B cell (primary cell): ENCODE results near the gene CLEC2B. TPM values are rescaled to one million over a fixed set of nuclear protein-coding genes. Genes with fewer than 3 reads are reported as not detected.
A peak's percentile ranks its signal among the peaks of the same experiment; 100 is the strongest.

Experiments
- ATAC-seq: fragments of 200-7000 bp; cut with Tn5 transposase; one replicate; pipeline ENCODE4 v1.10.0; 2021; ENCODE audit warnings: low read depth, mild to moderate bottlenecking, moderate number of reproducible peaks, moderate library complexity
- CTCF ChIA-PET: fragments of 350-600 bp; sonication (Branson Sonifier 250); formaldehyde crosslinking; loops from one replicate; lab custom pipeline; 2021; ENCODE audit warnings: antibody characterized with exemption, inconsistent platforms; lab: Charles Lee
- POLR2A ChIA-PET: fragments of 350-600 bp; sonication (Branson Sonifier 250); formaldehyde crosslinking; loops from one replicate; lab custom pipeline; 2021; ENCODE audit warnings: antibody characterized with exemption; lab: Charles Lee
- DNase-seq: peaks from one replicate; pipeline ENCODE4 v3.0.0; 2013
- H2AFZ ChIP-seq: 2 replicates; pipeline ENCODE4 v1.6.1; 2012; ENCODE audit warnings: mild to moderate bottlenecking, low read depth, low read length; ENCODE audit not compliant: insufficient read depth, poor library complexity, severe bottlenecking
- H3K27ac ChIP-seq, 2 donors: 1 replicate in 1 of 2; 2 replicates in 1 of 2; pipeline ENCODE4 v1.5.1; 2012 to 2013; ENCODE audit warnings: low read length in 2 of 2, mild to moderate bottlenecking in 2 of 2, moderate library complexity in 1 of 2
- H3K27me3 ChIP-seq, 4 experiments: fragments of 200-600 bp in 1 of 4; sonication (generic) in 1 of 4; replicated peaks in 1 of 4; 1 replicate in 2 of 4; 2 replicates in 2 of 4; pipeline versions ENCODE4 v1.6.1 to v1.7.0; 2013 to 2016; ENCODE audit warnings: low read length in 3 of 4, mild to moderate bottlenecking in 2 of 4, mixed read lengths in 1 of 4, moderate library complexity in 1 of 4; ENCODE audit not compliant: insufficient read depth in 4 of 4, control insufficient read depth in 3 of 4; ENCODE audit errors: control extremely low read depth in 1 of 4
- H3K36me3 ChIP-seq, 2 experiments: replicated peaks in 1 of 2; 1 replicate in 1 of 2; 2 replicates in 1 of 2; pipeline versions ENCODE4 v1.6.1 to v1.7.1; 2013; ENCODE audit warnings: low read length in 1 of 2; ENCODE audit not compliant: insufficient read depth in 2 of 2, control insufficient read depth in 1 of 2; ENCODE audit errors: control extremely low read depth in 1 of 2, extremely low read depth in 1 of 2
- H3K4me1 ChIP-seq, 2 donors: fragments of 200-600 bp in 1 of 2; sonication (generic) in 1 of 2; 1 replicate in 1 of 2; 2 replicates in 1 of 2; pipeline versions ENCODE4 v1.5.1 to v1.6.1; 2013 to 2017; ENCODE audit warnings: low read length in 2 of 2; ENCODE audit not compliant: control insufficient read depth in 2 of 2, insufficient read depth in 2 of 2
- H3K4me2 ChIP-seq: replicated peaks from 2 replicates; pipeline ENCODE3; 2012; ENCODE audit warnings: mild to moderate bottlenecking, low read depth, low read length; ENCODE audit not compliant: poor library complexity, severe bottlenecking
- H3K4me3 ChIP-seq, 5 experiments: fragments of 200-600 bp in 1 of 5; sonication (generic) in 1 of 5; 1 replicate in 3 of 5; 2 replicates in 2 of 5; pipeline versions ENCODE4 v1.5.1 to v1.7.0; 2011 to 2016; ENCODE audit warnings: low read length in 4 of 5, mild to moderate bottlenecking in 4 of 5, low read depth in 2 of 5, control low read depth in 1 of 5, moderate library complexity in 1 of 5; ENCODE audit not compliant: insufficient read depth in 1 of 5; ENCODE audit errors: control extremely low read depth in 1 of 5, extremely low read depth in 1 of 5
- H3K79me2 ChIP-seq: fragments of 200-600 bp; sonication (generic); one replicate; pipeline ENCODE4 v1.6.0; 2016; ENCODE audit warnings: low read length; ENCODE audit not compliant: control insufficient read depth, insufficient read depth
- H3K9ac ChIP-seq: fragments of 200-600 bp; sonication (generic); 2 replicates; pipeline ENCODE4 v1.6.1; 2017; ENCODE audit warnings: mild to moderate bottlenecking, low read length, moderate library complexity
- H3K9me3 ChIP-seq, 3 donors: one replicate each; pipeline versions ENCODE4 v1.6.1 to v1.7.1; 2013; ENCODE audit warnings: low read length in 2 of 3; ENCODE audit not compliant: control insufficient read depth in 2 of 3, insufficient read depth in 1 of 3; ENCODE audit errors: control extremely low read depth in 1 of 3
- H4K20me1 ChIP-seq: 2 replicates; pipeline ENCODE4 v1.6.0; 2012; ENCODE audit warnings: mild to moderate bottlenecking, low read length; ENCODE audit not compliant: insufficient read depth, control insufficient read depth, poor library complexity, severe bottlenecking
- H3K27ac Mint-ChIP-seq: one replicate; pipeline ENCODE4 v1.8.0; 2021; ENCODE audit warnings: mixed read lengths
- H3K27me3 Mint-ChIP-seq: one replicate; pipeline ENCODE4 v1.8.0; 2021; ENCODE audit warnings: mixed read lengths
- H3K4me1 Mint-ChIP-seq: one replicate; pipeline ENCODE4 v1.8.0; 2021; ENCODE audit warnings: mixed read lengths
- H3K4me3 Mint-ChIP-seq: one replicate; pipeline ENCODE4 v1.8.0; 2021; ENCODE audit warnings: mixed read lengths
- H3K9me3 Mint-ChIP-seq: one replicate; pipeline ENCODE4 v1.8.0; 2022; ENCODE audit warnings: mixed read lengths; ENCODE audit not compliant: insufficient read depth
- CTCF ChIP-seq: fragments of 200-600 bp; IDR thresholded peaks from one replicate; pipeline ENCODE4 v1.8.0; 2022; ENCODE audit warnings: antibody characterized with exemption, mild to moderate bottlenecking
- EZH2 ChIP-seq: IDR thresholded peaks from 2 replicates; pipeline ENCODE4 v1.6.1; 2012; ENCODE audit warnings: borderline replicate concordance, low read depth, mild to moderate bottlenecking, moderate library complexity, low read length; ENCODE audit not compliant: insufficient read depth, poor library complexity, severe bottlenecking
- WGBS: methylation state at CpG from one replicate; pipeline ENCODE4 v1.1.5; 2013; ENCODE audit warnings: missing lambda C conversion rate; ENCODE audit not compliant: insufficient coverage; 5-methylcytosine and 5-hydroxymethylcytosine counted together
- intact Hi-C: fragments of 100-400 bp; cut with micrococcal nuclease; formaldehyde crosslinking; loops from one replicate; pipeline ENCODE4 v1.10.0; 2022
- polyA minus RNA-seq: library from RNA; depleted of rRNA, polyadenylated mRNA; stranded (reverse); fragments of >200 nt; gene quantifications from 2 replicates; pipeline ENCODE4 v1.2.3, GENCODE V29; 2012
- polyA plus RNA-seq: library from polyadenylated mRNA; depleted of rRNA; stranded (reverse); fragments of >200 nt; gene quantifications from 2 replicates; pipeline ENCODE4 v1.2.3, GENCODE V29; 2012
- total RNA-seq, 2 donors: library from RNA; stranded (reverse); fragments of 120-200 nt in 1 of 2; gene quantifications; 1 replicate in 1 of 2; 2 replicates in 1 of 2; pipeline versions ENCODE4 v1.2.3 to v1.2.4, GENCODE V29; 2013 to 2022

The CLEC2B gene
- total RNA-seq, result 30.5 and 31.6 TPM in 2 replicates
- total RNA-seq (2013), result 144 TPM
- 58.2 and 86.6 TPM in 2 replicates for polyA plus RNA-seq
- 19.8 and 36.6 TPM in 2 replicates for polyA minus RNA-seq

- Histone ChIP-seq H3K4me1 (peaks cover 14 to 18% of the 10 kb centered on the region in 2 donors), H4K20me1 (no peaks in the 10 kb centered on the region), H3K36me3 (no peaks in the 10 kb centered on the region), H3K4me2 (peak within 1 kb of the TSS; percentile 75), H3K27ac (peak within 1 kb of the TSS; percentile 89 to 90), H3K9me3 (no peaks in the 10 kb centered on the region), H2AFZ (peak within 1 kb of the TSS; percentile 64), H3K79me2 (peaks cover 58% of the 10 kb centered on the region), H3K27me3 (no peaks in the 10 kb centered on the region), H3K4me3 (peak within 1 kb of the TSS; percentile 51 to 97 (median 66)), H3K9ac (peak within 1 kb of the TSS; percentile 69)
- no peak for TF ChIP-seq CTCF
- no peak for TF ChIP-seq EZH2
- DNase-seq (peak; percentile 76), ATAC-seq (peak; percentile 66)
- POLR2A ChIA-PET, result no interaction called here
- peak within 1 kb of the TSS; percentile 92 for H3K4me3 Mint-ChIP-seq
- CTCF ChIA-PET, result interaction anchor here (1.3 to 4.3 kb wide), 4 partner anchors 55 to 138 kb away, joined by 3 to 14 read pairs (median 6); no protein-coding TSS in a partner anchor
- intact Hi-C loops, result loop anchor here (1.0 to 10.0 kb wide), 6 partner anchors 11 to 743 kb away; partner anchors contain the start of gene MAGOHB
- 0% methylated on average over 6 of the region's 11 CpGs for WGBS
- H3K9me3 Mint-ChIP-seq, result no peaks in the 10 kb centered on the region
- H3K27me3 Mint-ChIP-seq, result no peaks in the 10 kb centered on the region
- peaks cover 41% of the 10 kb centered on the region for H3K4me1 Mint-ChIP-seq
- H3K27ac Mint-ChIP-seq, result peak within 1 kb of the TSS; percentile 99
Observed at GRCh38 chr12:9869307-9870161, at the start of gene CLEC2B. Gene CLEC2B, minus strand, starts transcription at chr12:9869354.

- intact Hi-C loops, result no loop called here
- H4K20me1 ChIP-seq, result no peaks in the 10 kb centered on the region
- peaks cover 4% of the 10 kb centered on the region for H3K4me1 Mint-ChIP-seq
- DNase-seq (no peak), ATAC-seq (no peak)
- no peak overlapping the region for H3K4me2 ChIP-seq
- no peak overlapping the region for H3K27ac ChIP-seq
- no peaks in the 10 kb centered on the region for H3K36me3 ChIP-seq
- ChIA-PET POLR2A (no interaction called here), CTCF (no interaction called here)
- no peaks in the 10 kb centered on the region for H3K79me2 ChIP-seq
- no peak overlapping the region for H3K4me3 ChIP-seq
- no peak overlapping the region for H3K4me3 Mint-ChIP-seq
- H3K4me1 ChIP-seq, result peaks cover 3 to 4% of the 10 kb centered on the region in 2 donors
- H3K9me3 Mint-ChIP-seq, result peaks cover 8% of the 10 kb centered on the region
- TF ChIP-seq EZH2, result no peak
- no peak for TF ChIP-seq CTCF
- peaks cover 0 to 25% (median 24%) of the 10 kb centered on the region in 3 donors for H3K9me3 ChIP-seq
- H3K9ac ChIP-seq, result no peak overlapping the region
- no peak overlapping the region for H3K27ac Mint-ChIP-seq
- no peak overlapping the region for H2AFZ ChIP-seq
- peaks cover 0 to 2% (median 0%) of the 10 kb centered on the region in 4 experiments for H3K27me3 ChIP-seq
- peaks cover 28% of the 10 kb centered on the region for H3K27me3 Mint-ChIP-seq
Observed at GRCh38 chr12:9911708-9912107, 42.6 kb upstream of the CLEC2B start.
